Inferior parietal cortex (tissue), 1 donor: ENCODE measurements around the gene AASDH.

Source experiments
- DNase-seq: peaks from one replicate; pipeline ENCODE4 v3.0.0-alpha.2; 2016; ENCODE audit errors: extremely low spot score

Gene AASDH

GRCh38 chr4:56387023-56388001, at the start of gene AASDH:
Gene AASDH (minus strand): TSS chr4:56387491. CDS start chr4:56384299, 3,192 bp downstream.
- peak; percentile 97 for DNase-seq

- DNase-seq: no peak
These were observed 48.0 kb upstream of the AASDH start, which contains the start of gene PPAT for GRCh38 chr4:56435140-56435926. Gene PPAT (minus strand): TSS chr4:56435615. CDS start chr4:56435477, 138 bp downstream.

- DNase-seq: no peak
These were observed 47.4 kb upstream of the AASDH start for GRCh38 chr4:56434599-56435139.

GRCh38 chr4:56433280-56433679, 46.0 kb upstream of the AASDH start:
- DNase-seq: no peak

GRCh38 chr4:56430203-56430602, 42.9 kb upstream of the AASDH start:
- DNase-seq: no peak

GRCh38 chr4:56427179-56427578, 39.9 kb upstream of the AASDH start:
- no peak for DNase-seq

GRCh38 chr4:56426273-56426672, 39.0 kb upstream of the AASDH start:
- DNase-seq: no peak

GRCh38 chr4:56425518-56425917, 38.2 kb upstream of the AASDH start:
- no peak for DNase-seq

GRCh38 chr4:56424697-56425514, 37.6 kb upstream of the AASDH start:
- DNase-seq: peak; percentile 73

- DNase-seq: no peak
These were observed 36.9 kb upstream of the AASDH start for GRCh38 chr4:56424176-56424575.

- no peak for DNase-seq
These were observed 30.1 kb upstream of the AASDH start for GRCh38 chr4:56417396-56417795.

GRCh38 chr4:56416349-56416748, 29.1 kb upstream of the AASDH start:
- no peak for DNase-seq

GRCh38 chr4:56414135-56414670, 26.9 kb upstream of the AASDH start:
- no peak for DNase-seq

- DNase-seq: peak; percentile 83
These were observed 23.2 kb upstream of the AASDH start for GRCh38 chr4:56410247-56411062.

GRCh38 chr4:56409511-56410090, 22.3 kb upstream of the AASDH start:
- DNase-seq: no peak

- no peak for DNase-seq
These were observed 21.7 kb upstream of the AASDH start for GRCh38 chr4:56408978-56409377.

GRCh38 chr4:56406151-56406550, 18.9 kb upstream of the AASDH start:
- DNase-seq: no peak

GRCh38 chr4:56405016-56405415, 17.7 kb upstream of the AASDH start:
- DNase-seq: no peak

- no peak for DNase-seq
These were observed 13.3 kb upstream of the AASDH start for GRCh38 chr4:56400560-56400959.

- DNase-seq: no peak
These were observed 4.0 kb upstream of the AASDH start for GRCh38 chr4:56391270-56391669.
